HG02943 (cell line): ENCODE measurements around the gene LDLRAD4.

Experiments
- ATAC-seq: cut with Tn5 transposase; IDR thresholded peaks from one replicate; pipeline ENCODE4 v1.9.1; 2021; ENCODE audit warnings: mild to moderate bottlenecking, low read depth, moderate library complexity; ENCODE audit not compliant: unreplicated experiment

The LDLRAD4 gene

DNA sequence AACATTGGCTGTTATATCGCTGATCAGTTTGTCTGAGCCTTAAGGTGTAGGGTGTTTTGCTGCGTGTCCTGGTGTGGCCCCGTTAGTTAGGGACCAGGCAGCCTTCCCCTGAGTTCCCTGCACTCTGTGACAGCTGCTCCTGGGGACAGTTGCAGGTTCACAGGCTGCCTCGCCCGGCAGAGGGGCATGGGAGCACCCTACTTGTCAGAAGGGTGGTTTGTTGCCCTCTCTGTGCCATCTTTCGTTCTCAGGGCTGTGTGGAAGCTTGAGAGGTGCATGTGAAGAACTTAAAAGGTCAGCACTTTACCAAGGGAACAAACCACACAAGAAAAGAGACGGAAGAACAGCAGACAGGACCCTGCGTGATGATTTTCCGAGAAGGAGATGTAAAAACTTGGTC is 159.6 kb downstream of the LDLRAD4 start:
- no peak for ATAC-seq

DNA sequence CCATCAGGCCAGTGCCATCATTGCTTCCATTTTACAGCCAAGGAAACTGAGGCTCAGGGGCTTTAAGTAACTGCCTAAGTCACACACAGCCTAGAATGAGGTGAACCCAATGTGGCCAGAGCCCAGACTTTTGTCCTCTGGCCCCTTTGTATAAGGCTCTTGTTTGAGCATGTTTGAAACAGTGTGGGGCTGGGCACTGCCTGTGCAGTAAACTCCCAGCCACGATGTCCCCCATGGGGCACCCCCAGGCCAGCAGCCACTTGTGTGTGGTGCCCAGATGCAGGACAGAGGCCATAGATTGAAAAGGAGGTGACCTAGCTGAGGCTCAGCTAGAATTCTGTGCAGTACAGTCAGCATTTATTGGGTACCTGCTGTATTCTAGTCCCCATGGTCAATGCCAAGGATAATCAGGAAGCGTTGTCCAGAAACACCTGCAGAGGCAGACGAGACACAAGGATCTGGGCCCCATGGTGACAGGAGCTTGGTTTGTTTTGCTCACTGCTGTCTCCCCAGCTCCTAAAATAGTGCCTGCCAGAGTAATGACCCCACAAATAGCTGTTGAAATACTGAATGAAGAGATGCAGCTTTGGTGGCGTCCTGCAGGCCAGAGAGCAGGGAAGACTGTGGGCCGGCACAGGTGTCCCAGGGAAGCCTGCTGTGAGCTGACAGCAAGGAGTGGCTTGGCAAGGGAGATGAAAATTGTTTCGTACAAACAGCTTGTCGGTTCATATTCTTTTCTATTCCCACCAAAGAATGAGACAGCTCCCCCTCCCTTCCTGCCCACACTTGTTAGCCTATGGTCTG is 160.7 kb downstream of the LDLRAD4 start:
- no peak for ATAC-seq

DNA sequence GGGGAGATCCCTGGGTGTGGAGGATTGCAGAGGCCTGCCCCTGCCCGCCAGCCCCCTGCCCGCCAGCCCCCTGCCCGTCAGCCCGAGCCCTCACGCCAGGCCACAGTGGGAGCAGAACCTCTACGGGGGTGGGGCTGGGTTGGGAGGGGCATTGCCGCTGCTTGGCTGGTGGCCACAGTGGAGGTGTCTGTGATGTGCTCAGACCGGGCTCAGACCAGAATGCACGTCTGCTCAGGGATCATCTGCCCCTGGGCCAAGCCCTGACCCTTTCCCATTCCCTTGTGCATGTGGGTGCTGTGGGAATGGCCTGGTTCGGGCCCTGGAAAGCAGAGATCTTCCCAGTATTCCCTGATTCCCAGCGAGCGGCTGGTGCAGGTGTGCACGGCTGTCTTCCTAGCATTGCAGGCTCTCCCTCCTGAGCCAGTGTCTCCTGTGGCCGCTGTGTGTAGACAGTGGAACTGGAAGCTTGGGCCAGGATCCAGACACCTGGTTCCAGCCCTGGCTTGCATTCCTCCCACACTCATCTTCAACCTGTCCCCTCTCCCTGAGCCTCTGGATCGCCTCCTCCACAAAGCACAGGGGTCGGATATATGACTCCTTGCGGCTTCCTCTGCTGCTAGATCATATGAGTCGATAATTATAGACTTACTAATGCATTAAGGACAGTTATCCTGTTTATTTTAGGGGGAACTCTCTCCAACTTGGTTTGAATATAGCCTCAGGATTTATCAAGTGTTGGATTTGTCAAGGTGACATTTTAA is 161.6 kb downstream of the LDLRAD4 start:
- no peak for ATAC-seq

DNA sequence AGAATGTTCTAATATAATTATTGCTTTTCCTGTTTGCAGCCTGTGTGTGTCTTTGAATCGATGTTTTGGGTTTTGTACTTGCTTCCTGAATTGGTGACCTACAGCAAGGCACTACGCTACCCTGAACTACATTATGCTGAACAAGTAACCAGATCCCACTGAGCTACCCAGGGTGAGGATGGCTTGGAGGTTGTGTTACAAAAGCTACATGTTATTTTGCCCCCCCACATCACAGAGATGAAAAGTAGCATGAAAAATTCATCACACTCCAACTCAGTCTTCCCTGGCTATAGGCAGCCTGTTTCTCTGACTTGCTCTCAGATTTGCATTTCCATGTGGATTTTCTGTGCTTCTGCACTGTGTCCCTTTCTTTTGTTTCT is 162.1 kb downstream of the LDLRAD4 start:
- no peak for ATAC-seq

DNA sequence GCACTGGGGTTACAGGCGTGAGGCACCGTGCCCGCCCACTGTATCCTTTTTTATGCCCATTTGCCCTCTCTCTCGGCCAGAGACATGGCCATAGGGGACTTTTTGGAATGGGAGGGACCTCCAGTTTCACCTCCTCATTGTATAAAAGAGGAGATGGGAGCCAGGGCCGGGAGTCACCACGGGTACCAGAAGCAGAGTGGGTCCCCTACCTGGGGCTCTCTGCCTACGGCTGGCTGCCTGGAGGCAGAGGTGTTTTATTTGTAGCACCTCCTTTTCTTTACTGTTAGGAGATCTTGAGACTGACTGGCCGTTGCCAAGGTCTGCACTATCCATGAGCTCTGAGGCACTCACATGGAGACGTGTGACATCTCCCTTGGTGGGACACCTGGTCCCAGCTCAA is 162.8 kb downstream of the LDLRAD4 start:
- no peak for ATAC-seq

DNA sequence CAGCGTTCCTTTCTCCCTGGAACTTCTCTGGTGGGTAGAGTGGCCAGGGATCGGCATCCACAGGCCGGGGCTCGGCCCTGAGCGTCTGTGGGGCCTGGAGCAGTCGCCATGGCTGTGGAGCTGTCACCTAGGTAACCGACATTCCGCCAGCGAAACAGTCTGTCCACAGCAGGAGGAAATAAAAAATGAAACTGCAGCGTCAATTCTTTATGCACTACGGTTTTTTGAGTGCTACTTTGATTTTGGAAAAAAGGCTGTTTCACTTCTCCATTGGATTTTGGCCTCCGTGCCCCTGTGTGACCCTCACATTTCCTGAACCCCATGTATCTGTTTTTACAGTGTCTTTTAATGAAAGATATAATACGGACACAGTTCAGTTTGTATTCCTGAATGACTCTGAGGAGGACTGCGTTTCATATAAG is 163.4 kb downstream of the LDLRAD4 start:
- ATAC-seq, result no peak

DNA sequence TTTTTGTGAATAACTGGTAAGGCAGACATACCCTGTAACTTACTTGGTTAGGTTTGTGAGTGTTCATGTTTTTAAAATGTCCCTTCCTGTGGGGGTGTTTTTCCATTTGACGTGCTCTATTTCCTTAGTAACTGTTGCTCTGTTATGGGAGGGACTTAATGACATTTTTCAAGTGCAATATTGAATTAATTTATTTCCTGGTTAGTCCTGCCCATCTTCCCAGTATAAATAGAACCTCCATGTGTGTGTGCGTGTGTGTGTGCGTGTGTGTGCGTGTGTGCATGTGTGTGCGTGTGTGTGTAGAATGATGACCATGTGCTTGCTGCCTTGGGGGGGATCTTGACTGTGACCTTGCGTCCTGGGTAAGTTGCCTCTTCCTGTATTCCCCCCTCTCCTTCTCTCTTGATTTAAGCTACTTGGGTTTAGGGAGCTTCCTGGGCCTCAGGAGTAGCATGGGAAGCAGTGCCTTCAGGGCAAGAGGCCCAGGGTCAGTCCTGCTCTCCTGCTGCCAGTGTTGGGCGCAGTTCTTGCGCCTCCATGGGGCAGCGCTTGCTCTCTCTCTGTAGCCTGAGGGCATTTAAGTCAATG is 163.9 kb downstream of the LDLRAD4 start:
- ATAC-seq, result no peak

DNA sequence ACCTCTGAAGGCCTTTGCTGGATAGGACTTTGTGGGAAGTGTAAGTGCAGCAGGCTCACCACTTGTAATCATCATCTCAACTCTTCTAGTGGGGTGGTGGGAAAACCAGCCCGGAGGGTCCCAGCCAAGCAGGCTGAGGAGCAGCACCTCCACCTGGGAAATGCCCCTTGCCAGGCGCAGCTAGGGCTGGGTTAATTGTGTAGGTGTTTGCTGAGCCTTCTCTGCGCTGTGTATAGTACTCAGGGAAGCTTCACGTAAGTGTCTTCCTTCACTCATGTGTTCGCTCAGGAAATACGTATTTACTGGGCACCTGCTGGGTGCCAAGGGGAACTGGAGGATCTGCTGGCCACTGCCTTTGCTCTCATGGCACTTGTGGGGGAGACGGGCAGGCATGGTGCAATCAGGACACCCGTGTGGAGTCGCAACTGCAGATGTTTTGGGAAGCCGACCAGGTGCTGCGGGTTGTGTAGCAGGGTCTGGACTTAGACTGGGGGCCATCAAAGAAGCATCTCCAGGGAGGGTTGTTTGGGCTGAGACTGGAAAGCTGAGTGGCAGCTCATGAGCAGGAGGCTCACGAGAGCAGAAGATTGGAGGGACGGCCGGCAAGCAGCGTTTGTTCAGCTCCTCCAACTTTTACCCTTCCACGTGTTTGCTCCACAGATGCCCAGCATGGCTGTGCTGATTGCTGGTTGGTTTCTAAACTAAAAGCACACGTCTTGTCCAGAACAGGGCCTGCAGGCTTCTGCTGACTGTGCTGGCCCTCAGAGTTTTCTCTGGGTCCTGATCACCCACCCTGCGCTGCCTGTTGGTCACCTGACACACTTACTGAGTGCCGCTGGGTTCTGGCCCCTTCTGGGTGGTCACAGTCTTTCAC is 164.6 kb downstream of the LDLRAD4 start:
- no peak for ATAC-seq

DNA sequence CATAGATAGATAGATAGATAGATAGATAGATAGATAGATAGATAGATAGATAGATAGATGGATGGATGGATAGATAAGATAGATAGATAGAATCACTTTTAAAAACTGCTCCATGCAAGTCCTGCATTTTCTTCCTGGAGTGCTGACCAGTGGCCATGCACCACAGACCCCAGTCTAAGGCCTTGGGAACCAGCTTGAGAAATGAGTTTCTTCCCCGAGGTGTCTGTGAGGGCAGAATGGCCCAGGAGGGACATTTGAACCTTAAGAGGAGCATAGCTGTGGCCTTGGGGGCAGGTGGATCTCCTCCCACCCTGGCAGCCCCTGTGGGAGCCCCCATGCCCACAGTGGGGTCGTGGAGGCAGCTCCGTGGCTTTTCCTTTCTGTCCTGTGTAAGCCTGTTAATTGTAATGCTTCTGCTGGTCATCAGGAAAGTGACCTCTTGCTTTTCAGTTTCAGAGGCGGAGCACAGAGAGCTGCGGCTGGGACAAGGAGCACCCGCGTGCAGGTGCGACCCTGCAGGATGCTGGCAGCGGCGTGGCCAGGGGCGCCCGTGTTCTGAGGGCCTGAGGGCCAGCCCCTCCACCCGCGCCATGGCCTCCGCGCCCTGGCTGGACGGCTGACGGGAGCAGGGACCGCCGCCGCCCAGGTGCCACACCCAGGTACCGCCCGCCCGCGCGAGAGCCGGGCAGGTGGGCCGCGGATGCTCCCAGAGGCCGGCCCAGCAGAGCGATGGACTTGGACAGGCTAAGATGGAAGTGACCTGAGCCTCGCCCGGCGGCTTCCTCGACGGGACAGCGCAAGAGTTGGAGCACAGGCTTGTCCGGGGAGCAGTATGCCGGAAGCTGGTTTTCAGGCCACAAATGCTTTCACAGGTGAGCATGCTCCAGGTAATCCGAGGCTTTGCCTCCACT is 168.6 kb downstream of the LDLRAD4 start:
- no peak for ATAC-seq

DNA sequence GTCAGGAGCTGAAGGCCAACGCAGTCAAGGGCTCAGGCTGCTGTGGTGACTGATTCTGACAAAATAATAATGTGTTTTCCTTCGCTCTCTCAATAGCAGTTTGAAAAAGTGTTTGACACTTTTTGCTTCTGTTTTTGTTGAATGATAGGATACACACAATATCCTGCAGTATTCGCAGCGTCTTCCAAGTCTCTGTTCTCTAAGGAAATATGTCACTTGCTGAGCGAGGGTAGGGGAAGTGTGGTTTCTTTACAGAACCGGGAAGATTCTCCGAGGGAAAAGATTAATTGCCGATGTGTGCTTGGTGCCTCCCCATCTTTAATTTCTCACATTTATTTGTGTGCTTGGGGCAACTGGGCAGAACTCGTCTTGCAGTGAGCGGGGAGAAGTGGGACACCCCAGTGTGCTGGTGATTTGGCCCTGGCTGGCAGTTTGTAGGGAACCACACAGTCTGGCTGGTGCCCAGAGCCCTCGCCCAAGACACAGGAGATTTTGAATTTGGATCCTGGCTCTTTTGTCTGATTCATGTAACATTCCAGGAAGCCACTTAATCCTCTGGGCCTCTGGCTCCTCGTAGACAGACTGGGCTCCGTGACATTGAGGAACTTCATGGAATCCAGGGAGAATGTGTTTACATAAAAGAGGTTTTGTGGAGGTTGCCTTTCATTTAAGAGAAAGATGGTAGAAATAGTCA is 169.4 kb downstream of the LDLRAD4 start:
- ATAC-seq, result no peak

DNA sequence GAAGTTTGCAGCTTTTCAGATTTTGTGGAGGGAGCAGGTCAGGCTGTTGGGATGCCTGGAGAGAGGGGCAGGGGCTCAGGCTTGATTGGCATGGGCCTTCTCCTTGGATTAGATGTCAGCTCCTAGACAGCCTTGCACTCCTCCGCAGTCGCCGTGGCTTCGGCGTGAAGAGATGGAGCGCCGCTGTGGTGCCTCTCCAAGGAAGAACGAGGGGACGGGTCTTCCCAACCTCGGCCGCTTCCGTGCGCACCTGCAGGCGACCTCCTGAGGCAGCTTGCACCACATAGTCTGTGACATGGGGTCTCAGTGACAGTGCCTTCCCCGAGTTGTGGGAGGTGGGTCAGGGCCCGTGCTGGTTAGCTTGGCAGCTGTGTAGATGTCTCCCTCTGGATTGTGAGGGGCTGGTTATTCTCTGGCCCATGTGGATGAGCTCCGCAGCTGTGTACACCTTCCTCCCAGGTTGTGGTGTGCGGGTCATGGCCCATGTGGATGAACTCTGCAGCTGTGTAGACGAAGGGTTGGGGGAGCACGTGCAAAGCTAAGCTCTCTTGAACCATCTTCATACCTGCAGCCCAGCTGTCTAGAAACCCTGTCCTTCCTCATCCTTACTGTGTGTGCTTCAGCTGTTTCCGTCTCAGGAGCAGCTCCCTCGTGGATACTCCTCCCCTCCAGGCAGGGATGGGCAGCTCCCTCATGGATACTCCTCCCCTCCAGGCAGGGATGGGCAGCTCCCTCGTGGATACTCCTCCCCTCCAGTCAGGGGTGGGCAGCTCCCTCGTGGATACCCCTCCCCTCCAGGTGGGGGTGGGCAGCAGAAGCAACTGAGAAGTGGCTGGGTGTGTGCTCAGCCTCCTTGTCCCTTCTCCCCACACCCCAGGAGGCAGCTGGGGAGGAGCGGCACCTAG is 170.3 kb downstream of the LDLRAD4 start:
- no peak for ATAC-seq

DNA sequence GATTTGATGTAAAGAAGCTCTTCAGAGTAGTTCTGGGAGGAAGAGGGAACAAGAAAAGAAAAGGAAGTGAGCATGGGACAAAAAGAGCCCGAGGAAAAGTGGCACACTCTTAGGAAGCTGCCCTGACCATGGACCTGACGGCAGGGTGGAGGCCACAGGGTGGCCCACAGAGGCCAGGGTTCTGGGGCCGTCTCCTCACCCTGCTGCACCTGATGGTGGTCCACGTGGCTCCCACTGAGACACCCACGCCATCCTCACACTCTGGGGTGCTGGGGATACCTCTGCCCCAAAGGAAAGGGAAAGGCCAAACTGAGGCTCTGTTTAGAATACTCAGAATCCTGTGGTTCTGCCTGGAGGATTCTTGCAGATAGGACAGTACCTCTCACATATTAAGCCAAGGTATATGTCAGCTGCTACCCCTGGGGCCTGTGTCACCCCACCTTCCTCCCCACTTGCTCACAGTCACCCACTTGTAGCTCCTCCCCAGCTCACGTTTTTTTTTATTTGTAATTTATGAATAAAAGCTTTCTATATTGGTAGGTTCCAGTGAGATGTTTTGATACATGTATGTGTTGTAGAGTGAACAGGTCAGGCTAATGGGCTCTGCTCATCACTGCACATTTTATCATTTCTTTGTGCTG is 171.1 kb downstream of the LDLRAD4 start:
- ATAC-seq, result no peak

DNA sequence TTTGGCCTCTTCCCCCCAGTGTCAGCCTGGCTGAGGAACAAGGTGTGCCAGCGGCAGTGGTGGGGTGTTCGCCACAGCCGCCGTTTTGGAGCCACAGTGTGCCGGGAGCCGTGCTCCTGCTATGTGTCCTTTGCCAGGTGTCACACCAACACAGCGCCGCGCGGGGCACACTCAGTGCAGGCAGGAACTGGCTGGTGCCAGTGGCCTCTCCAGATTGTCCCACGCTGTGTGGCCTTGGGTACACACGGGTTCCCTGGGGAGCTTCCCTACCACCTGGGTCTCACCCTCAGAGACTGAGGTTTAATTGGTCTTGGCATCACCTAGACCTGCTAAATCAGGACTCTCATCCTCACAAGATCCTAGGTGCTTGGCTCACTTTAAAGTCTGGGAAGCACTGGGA is 171.6 kb downstream of the LDLRAD4 start:
- no peak for ATAC-seq

DNA sequence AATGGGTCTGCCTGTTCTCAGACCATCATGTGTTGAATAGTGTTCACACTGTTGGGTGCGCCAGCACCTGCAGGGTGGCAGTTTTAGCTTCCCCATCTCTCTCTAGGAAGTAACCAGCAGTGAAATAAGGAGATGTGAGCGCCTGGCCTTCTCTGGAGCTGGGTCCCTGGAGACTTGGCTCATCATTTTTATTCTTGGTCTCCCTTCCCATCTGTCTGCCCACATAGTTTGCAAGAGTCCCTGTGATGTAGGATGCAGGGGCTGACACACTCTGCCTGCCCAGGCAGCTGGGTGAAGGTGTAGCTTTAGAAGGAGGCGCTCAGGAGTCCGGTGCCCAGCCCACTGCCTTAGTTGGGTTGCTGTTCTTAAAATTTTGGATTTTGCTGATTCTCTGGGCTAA is 172.2 kb downstream of the LDLRAD4 start:
- no peak for ATAC-seq

DNA sequence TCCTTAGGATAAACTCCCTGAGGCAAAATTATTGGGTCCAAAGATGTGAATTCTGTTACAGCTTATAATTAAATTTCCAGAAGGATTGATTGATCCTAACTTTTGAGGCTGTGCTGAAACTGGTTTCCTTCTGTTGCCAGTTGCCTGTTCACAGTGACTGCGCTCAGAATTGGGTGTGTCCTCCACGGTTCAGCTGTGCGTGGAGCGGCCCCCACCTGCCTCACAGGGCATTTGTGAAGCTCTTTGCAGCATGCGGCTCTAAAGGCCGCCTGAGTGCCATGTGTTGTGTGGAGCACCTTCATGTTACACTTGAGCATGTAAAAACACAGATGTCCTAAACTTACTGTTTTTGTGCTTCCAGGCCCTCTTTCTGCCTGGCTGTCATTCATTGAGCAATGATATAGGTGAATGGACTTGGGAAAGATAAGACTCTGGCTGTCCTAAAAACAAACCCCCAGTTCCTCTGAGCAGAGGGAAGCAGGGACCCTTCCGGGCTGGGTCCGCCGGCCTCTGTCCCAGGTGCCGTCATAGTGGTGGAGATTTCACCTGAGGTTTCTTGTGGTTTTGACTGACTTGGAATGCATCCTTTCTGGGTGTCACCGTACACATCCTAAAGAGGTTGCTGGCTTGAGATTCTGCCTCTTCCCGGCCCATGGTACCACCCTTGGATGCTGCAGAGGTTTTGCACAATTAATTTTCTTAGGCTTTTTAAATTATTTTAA is 173.6 kb downstream of the LDLRAD4 start:
- ATAC-seq, result no peak

DNA sequence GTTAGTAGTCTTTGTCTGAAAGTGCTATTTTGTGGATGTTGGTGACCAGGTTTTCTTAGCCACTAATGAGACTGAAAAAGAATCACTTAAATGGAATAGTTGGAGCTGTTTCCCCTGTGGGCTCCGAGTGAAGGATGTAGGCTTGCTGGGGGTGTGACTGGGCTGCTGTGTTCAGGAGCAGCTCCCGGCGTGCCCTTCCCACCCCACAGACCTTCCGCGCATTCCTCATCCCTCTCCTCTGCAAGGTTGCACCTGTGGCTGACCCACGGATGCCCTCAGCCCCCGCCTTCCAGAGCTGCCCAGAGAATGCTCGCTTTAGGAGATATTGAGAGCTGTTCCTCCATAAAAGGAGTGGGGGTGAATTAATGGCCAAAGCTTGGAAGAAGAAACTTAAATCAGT is 174.3 kb downstream of the LDLRAD4 start:
- ATAC-seq, result no peak

DNA sequence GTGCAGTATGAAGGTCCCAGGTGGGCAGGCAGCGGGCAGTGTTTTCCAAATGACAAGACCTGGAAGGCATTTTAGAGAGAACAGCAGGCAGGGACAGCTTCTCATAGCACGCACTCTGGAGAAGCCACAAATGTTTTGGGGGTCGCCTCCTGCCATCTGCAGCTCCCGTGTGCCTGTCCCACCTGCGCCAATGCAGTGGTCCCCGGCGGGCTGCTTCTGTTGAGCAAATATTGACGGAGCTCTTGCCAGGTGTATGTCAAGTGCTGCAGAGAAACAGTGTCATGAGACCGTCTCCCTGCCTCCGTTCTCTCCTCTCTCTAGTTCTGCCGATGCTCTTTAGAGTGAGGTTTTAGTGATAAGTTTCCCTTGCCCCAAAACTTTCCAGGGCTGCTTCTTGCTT is 174.8 kb downstream of the LDLRAD4 start:
- no peak for ATAC-seq
